GM21737 (cell line): ENCODE results near the gene ELP5.

Experiments
- ATAC-seq: cut with Tn5 transposase; IDR thresholded peaks from one replicate; pipeline ENCODE4 v1.9.1; 2021; ENCODE audit warnings: mild to moderate bottlenecking, moderate library complexity; ENCODE audit not compliant: unreplicated experiment

The ELP5 gene

GRCh38 chr17:7252176-7253043 lies at the start of gene ELP5:
Gene ELP5 (plus strand): TSS chr17:7252215. CDS start chr17:7252551, 336 bp downstream.
- peak; percentile 41 for ATAC-seq

GRCh38 chr17:7203391-7203790 lies 48.6 kb upstream of the ELP5 start:
- ATAC-seq: no peak

- no peak for ATAC-seq
These were observed 47.7 kb upstream of the ELP5 start for GRCh38 chr17:7204336-7204735.

GRCh38 chr17:7204828-7205461 lies 47.1 kb upstream of the ELP5 start:
- peak; percentile 76 for ATAC-seq

GRCh38 chr17:7205561-7205960 lies 46.5 kb upstream of the ELP5 start:
- ATAC-seq: no peak

- no peak for ATAC-seq
These were observed 44.7 kb upstream of the ELP5 start for GRCh38 chr17:7207120-7208001.

- no peak for ATAC-seq
These were observed 43.9 kb upstream of the ELP5 start for GRCh38 chr17:7208027-7208571.

GRCh38 chr17:7208754-7209460 lies 43.1 kb upstream of the ELP5 start:
- ATAC-seq: no peak

GRCh38 chr17:7211491-7212273 lies 40.3 kb upstream of the ELP5 start:
- ATAC-seq: no peak

- no peak for ATAC-seq
These were observed 38.1 kb upstream of the ELP5 start for GRCh38 chr17:7213895-7214299.

- ATAC-seq: peak; percentile 63
These were observed 37.5 kb upstream of the ELP5 start for GRCh38 chr17:7214300-7215135.

- no peak for ATAC-seq
These were observed 36.8 kb upstream of the ELP5 start for GRCh38 chr17:7215136-7215638.

- no peak for ATAC-seq
These were observed 36.3 kb upstream of the ELP5 start for GRCh38 chr17:7215652-7216180.

GRCh38 chr17:7216242-7217112 lies 35.5 kb upstream of the ELP5 start:
- ATAC-seq: no peak

GRCh38 chr17:7217113-7217987 lies 34.7 kb upstream of the ELP5 start:
- ATAC-seq: no peak

GRCh38 chr17:7218166-7218565 lies 33.8 kb upstream of the ELP5 start:
- no peak for ATAC-seq
